Uterus (tissue), 4 donors: ENCODE measurements around the gene PACSIN2. TPM values are rescaled to one million over a fixed set of nuclear protein-coding genes. Genes with fewer than 3 reads are reported as not detected.

Source experiments
- DNase-seq, 2 donors: peaks; one replicate each; pipeline ENCODE4 v3.0.0-alpha.2; 2019 to 2020
- H3K27ac ChIP-seq, 2 donors: fragments of 200-600 bp; sonication (generic); 1 replicate in 1 of 2; 2 replicates in 1 of 2; pipeline ENCODE4 v1.5.1; 2016 to 2018
- H3K27me3 ChIP-seq, 2 donors: fragments of 200-600 bp; sonication (generic); one replicate each; pipeline ENCODE4 v1.5.1; 2018 to 2019; ENCODE audit warnings: control low read depth in 1 of 2
- H3K36me3 ChIP-seq, 2 donors: fragments of 200-600 bp; sonication (generic); one replicate each; pipeline ENCODE4 v1.5.1; 2019; ENCODE audit warnings: control low read depth in 1 of 2
- H3K4me1 ChIP-seq, 2 donors: fragments of 200-600 bp; sonication (generic); one replicate each; pipeline ENCODE4 v1.5.1; 2018 to 2019; ENCODE audit warnings: control low read depth in 1 of 2
- H3K4me3 ChIP-seq, 2 donors: fragments of 200-600 bp; sonication (generic); 1 replicate in 1 of 2; 2 replicates in 1 of 2; pipeline ENCODE4 v1.5.1; 2018 to 2019; ENCODE audit warnings: mild to moderate bottlenecking in 1 of 2
- H3K9me3 ChIP-seq, 2 donors: fragments of 200-600 bp; sonication (generic); one replicate each; pipeline ENCODE4 v1.5.1; 2019; ENCODE audit warnings: control low read depth in 1 of 2
- POLR2A ChIP-seq, 2 donors: fragments of 450-650 bp; IDR thresholded peaks; one replicate each; pipeline ENCODE4 v1.6.1; 2016; ENCODE audit warnings: antibody characterized with exemption in 2 of 2, mild to moderate bottlenecking in 1 of 2, moderate library complexity in 1 of 2
- intact Hi-C: fragments of 100-400 bp; cut with DNase I; formaldehyde crosslinking; loops from one replicate; pipeline ENCODE4 v1.15.1; 2023; ENCODE audit warnings: low total_unique reads
- total RNA-seq, 4 donors: library from RNA; depleted of rRNA in 3 of 4; stranded (reverse); fragments of >200 nt in 3 of 4; gene quantifications; one replicate each; pipeline versions ENCODE4 v1.1.0 to v1.2.4, GENCODE V29; 2014 to 2023
- TF ChIP-seq, protein P1 (sequence below), 4 experiments: fragments of 200-600 bp in 2 of 4; fragments of 450-650 bp in 2 of 4; sonication (generic) in 2 of 4; IDR thresholded peaks; one replicate each; pipeline ENCODE4 v1.5.1; 2016 to 2019; ENCODE audit warnings: antibody characterized with exemption in 4 of 4, mild to moderate bottlenecking in 2 of 4, moderate library complexity in 1 of 4
- donor health status: DM: yes; HTN: yes; CAD: no.

The PACSIN2 gene
- total RNA-seq, 4 donors from 2014 or later = 34.4 to 66.1 (median 48.0) TPM

DNA sequence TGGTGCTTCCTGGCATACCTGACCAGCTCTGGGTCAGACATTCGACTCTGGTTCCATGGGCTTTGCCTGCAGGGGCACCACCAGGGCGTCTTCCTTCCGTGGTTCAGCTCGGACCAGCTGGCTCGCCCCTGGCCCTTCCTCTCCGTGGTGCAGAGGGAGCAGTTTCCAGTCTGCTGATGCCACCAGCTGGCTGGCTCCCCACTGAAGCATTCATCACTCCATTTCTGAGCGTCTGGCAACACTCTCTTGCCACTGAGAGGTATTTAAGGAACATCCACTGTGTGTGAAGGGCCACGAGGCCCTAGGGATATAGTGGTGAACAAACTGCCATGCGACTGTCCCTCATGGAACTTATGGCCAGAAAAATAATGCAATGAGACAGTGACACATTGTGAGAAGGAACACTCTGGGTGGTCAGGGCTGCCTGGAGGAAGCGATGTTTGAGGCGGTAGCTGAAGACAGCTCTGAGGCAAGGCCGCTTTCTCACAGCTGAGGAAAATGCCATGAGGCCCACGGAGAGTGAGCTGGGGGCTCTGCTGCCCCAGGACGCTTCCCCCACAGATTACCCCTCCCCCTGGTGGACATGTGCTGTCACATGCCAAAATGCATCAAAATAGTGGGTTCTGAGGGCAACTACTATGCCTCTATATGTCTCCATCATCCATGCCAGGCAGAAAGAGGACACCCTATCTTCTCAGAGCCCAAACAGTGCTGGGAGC lies 113.0 kb downstream of the PACSIN2 start:
- intact Hi-C loops = no loop called here
- no peak overlapping the region for H3K27ac ChIP-seq
- H3K9me3 ChIP-seq = no peaks in the 10 kb centered on the region
- no peak for DNase-seq
- TF ChIP-seq POLR2A (IDR thresholded peaks at IDR 0.05) = no peak
- TF ChIP-seq, protein P1, sequence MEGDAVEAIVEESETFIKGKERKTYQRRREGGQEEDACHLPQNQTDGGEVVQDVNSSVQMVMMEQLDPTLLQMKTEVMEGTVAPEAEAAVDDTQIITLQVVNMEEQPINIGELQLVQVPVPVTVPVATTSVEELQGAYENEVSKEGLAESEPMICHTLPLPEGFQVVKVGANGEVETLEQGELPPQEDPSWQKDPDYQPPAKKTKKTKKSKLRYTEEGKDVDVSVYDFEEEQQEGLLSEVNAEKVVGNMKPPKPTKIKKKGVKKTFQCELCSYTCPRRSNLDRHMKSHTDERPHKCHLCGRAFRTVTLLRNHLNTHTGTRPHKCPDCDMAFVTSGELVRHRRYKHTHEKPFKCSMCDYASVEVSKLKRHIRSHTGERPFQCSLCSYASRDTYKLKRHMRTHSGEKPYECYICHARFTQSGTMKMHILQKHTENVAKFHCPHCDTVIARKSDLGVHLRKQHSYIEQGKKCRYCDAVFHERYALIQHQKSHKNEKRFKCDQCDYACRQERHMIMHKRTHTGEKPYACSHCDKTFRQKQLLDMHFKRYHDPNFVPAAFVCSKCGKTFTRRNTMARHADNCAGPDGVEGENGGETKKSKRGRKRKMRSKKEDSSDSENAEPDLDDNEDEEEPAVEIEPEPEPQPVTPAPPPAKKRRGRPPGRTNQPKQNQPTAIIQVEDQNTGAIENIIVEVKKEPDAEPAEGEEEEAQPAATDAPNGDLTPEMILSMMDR (IDR thresholded peaks at IDR 0.05) = no peak
- peaks cover 0 to 6% of the 10 kb centered on the region in 2 donors for H3K4me1 ChIP-seq
- no peaks in the 10 kb centered on the region for H3K36me3 ChIP-seq
- H3K27me3 ChIP-seq = no peaks in the 10 kb centered on the region
- H3K4me3 ChIP-seq = no peak overlapping the region

DNA sequence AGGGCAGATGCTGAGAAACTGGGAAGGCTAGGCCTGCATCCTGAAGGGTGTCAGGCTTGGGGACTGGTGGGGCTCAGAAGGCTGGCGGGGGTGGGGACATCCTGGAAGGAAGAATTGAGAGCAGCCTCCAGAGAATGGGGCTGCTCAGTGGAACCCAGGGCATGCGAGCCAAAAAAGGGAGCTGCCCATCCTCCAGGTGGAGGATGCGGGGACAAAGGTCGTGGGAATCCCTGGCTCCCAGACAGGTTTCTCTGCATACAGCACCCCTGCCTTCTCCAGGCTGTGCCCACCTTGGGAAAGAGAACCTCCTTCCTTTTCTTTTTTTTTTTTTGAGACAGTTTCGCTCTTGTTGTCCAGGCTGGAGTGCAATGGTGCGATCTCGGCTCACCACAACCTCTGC lies 117.0 kb downstream of the PACSIN2 start:
- TF ChIP-seq POLR2A (IDR thresholded peaks at IDR 0.05) = no peak
- TF ChIP-seq, protein P1 (IDR thresholded peaks at IDR 0.05) = no peak
- H3K36me3 ChIP-seq = no peaks in the 10 kb centered on the region
- H3K27me3 ChIP-seq = no peaks in the 10 kb centered on the region
- no peaks in the 10 kb centered on the region for H3K4me1 ChIP-seq
- no peak overlapping the region for H3K4me3 ChIP-seq
- H3K27ac ChIP-seq = no peak overlapping the region
- intact Hi-C loops = no loop called here
- DNase-seq = no peak
- no peaks in the 10 kb centered on the region for H3K9me3 ChIP-seq

DNA sequence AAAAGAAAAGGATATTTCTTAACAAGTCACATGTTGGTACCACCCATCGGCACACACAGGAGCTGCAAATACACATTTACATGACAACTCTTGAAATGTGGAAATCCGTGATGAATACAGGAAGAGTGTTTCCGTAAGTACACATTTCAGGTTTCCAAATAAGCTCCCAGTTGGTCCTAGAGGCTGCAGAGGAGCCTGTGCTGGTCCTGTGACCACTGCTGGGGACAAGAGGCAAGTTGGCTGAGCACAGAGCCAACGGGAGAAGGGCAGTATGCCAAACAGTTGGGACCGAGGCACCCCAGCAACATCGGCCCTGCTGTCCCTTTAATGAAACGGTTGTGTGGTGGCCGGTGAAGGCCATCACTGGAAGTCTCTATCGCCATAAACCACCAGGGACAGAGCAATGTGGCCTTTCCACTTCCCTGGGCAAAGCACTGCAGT lies 119.4 kb downstream of the PACSIN2 start:
- H3K27me3 ChIP-seq = no peaks in the 10 kb centered on the region
- no peak overlapping the region for H3K27ac ChIP-seq
- no peaks in the 10 kb centered on the region for H3K4me1 ChIP-seq
- H3K9me3 ChIP-seq = no peaks in the 10 kb centered on the region
- intact Hi-C loops = no loop called here
- no peak overlapping the region for H3K4me3 ChIP-seq
- no peaks in the 10 kb centered on the region for H3K36me3 ChIP-seq
- no peak for TF ChIP-seq POLR2A (IDR thresholded peaks at IDR 0.05)
- TF ChIP-seq, protein P1 (IDR thresholded peaks at IDR 0.05) = no peak
- DNase-seq = no peak

DNA sequence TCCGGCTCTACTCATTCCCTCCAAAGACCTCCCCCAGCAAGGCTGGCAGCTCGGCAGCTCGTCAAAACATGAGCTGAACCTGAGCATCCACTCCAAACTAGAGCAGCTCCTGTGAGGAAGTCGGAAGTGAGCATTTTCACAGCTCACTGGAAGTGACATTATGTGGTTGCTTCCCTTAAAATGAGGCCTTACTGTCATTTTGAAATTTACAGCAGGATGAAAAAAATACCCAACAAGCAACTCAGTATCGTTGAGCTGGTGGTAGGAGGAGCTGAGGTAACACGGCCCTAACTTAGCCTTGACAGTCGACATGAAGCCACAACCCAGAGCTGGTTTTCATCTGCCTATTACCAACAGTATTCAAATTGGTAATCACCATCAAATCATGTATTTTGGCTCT lies 119.9 kb downstream of the PACSIN2 start:
- intact Hi-C loops = no loop called here
- Histone ChIP-seq H3K4me3 (no peak overlapping the region), H3K27me3 (no peaks in the 10 kb centered on the region), H3K27ac (no peak overlapping the region), H3K36me3 (no peaks in the 10 kb centered on the region), H3K4me1 (no peaks in the 10 kb centered on the region), H3K9me3 (no peaks in the 10 kb centered on the region)
- DNase-seq = no peak
- TF ChIP-seq, protein P1 (IDR thresholded peaks at IDR 0.05) = no peak
- no peak for TF ChIP-seq POLR2A (IDR thresholded peaks at IDR 0.05)

DNA sequence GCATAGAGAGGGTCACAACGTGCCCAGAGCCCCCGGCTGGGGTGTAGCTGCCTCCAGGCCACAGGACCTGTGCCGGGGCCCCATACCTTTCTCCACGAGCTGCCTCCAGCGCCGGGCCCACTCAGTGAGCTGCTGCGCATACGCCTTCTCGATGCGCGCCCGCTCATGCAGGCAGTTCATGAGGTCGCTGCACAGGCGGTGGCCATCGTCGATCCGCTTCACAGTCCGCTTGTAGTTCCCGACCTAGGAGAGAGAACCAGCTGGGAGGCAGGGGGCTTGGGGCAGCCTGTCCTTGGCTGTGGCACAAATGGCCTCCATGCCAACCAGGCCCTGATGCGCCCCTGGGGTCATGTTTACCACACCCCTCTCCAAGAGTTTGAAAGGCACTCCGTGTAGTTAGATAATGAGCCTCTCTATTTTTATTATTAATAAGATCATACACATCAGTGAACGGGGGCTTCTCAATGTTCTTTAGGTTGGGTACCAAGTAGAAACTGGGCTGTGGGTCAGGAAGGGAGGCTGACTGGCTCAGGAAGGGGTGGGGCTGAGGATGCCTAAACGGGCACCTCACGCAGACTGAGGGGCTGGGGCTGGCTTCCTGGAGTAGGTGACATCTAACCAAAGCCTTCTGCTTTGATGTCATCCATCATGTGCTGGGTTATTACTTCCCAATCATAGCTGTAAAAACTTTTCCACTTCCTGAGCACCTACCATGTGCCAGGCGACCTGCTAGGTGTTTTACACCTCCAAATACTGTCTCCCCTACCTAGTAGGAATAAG lies 121.4 kb downstream of the PACSIN2 start:
- no peak overlapping the region for H3K4me3 ChIP-seq
- H3K27me3 ChIP-seq = no peaks in the 10 kb centered on the region
- no peak for DNase-seq
- TF ChIP-seq, protein P1 (IDR thresholded peaks at IDR 0.05) = no peak
- TF ChIP-seq POLR2A (IDR thresholded peaks at IDR 0.05) = no peak
- H3K4me1 ChIP-seq = no peaks in the 10 kb centered on the region
- intact Hi-C loops = no loop called here
- no peak overlapping the region for H3K27ac ChIP-seq
- no peaks in the 10 kb centered on the region for H3K36me3 ChIP-seq
- no peaks in the 10 kb centered on the region for H3K9me3 ChIP-seq
